ENCODE results near the gene CYB5R3. TPM values are rescaled to one million over a fixed set of nuclear protein-coding genes. Genes with fewer than 3 reads are reported as not detected.

The CYB5R3 gene
- total RNA-seq, 1 donor from 2014 or later: 298 TPM

DNA sequence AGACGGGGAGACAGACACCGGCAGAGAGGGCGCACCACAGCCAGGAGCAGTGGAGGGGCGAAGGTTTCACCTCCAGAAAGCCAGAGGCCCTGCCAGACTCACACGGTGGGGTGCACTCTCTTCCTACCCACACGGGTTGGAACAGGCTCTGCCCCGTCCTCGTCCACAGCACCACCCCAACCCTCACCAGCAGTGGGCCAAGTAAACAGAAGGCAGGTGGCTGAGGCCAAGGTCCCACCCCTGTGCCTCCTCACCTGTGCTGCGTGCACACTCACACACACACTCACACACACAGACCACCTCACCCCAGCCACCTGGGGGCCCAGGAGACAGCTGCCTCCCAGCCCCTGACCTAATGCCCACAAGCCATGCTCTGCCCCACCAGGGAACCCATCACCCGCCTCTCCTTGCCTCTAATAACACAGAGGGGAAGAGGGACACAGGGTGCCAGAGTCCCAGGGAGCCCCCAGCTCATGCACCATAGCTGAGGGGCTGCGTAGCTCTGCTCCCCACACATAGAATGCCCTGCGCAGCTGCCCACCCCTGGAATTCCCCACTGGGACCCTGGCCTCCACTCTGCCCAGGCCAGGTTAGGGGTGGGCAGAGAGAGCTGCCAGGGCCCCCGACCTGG, 3.1 kb downstream of the CYB5R3 start:
- Histone ChIP-seq H3K4me3 (peak overlapping the region; percentile 78), H3K36me3 (no peaks in the 10 kb centered on the region), H3K9me3 (replicated peaks) (no peaks in the 10 kb centered on the region), H3K27me3 (ENCODE audit: low read depth) (no peaks in the 10 kb centered on the region), H3K4me1 (peaks cover 84% of the 10 kb centered on the region), H3K27ac (replicated peaks) (peak overlapping the region; percentile 94)
- TF ChIP-seq, protein P1, sequence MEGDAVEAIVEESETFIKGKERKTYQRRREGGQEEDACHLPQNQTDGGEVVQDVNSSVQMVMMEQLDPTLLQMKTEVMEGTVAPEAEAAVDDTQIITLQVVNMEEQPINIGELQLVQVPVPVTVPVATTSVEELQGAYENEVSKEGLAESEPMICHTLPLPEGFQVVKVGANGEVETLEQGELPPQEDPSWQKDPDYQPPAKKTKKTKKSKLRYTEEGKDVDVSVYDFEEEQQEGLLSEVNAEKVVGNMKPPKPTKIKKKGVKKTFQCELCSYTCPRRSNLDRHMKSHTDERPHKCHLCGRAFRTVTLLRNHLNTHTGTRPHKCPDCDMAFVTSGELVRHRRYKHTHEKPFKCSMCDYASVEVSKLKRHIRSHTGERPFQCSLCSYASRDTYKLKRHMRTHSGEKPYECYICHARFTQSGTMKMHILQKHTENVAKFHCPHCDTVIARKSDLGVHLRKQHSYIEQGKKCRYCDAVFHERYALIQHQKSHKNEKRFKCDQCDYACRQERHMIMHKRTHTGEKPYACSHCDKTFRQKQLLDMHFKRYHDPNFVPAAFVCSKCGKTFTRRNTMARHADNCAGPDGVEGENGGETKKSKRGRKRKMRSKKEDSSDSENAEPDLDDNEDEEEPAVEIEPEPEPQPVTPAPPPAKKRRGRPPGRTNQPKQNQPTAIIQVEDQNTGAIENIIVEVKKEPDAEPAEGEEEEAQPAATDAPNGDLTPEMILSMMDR (IDR thresholded peaks at IDR 0.05; ENCODE audit: borderline replicate concordance): no peak
- no peak for DNase-seq
- intact Hi-C loops (cut with micrococcal nuclease): no loop called here

DNA sequence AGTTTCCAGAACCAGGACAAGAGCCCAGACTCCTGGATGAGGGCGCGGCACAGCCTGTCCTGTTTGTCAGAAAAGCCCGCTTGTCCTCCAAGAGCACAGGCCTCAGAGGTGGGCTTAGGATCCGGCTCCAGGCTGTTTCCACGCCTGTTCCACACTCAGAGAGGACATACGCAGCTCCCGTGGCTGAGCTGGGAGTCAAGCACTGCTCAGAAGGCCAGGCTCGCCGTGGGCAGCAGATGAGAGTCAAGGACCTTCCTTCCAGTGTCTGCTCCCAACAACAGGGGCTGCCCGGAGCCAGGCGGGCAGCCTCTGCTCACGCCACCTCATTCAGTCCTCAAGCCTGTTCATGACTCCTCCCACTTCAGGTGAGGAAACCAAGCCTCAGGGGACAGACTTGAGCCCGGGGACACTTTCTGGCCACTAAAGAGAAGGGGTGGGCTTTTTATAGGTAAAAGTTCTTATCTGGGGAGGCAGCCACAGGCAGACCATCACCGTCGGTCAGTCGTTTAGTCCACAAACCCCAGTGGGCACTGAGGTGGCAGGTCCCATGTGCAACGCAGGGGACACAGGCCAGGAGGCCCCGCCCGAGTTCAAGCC, 3.8 kb downstream of the CYB5R3 start:
- H3K27me3 ChIP-seq (ENCODE audit: low read depth): no peaks in the 10 kb centered on the region
- no peaks in the 10 kb centered on the region for H3K36me3 ChIP-seq
- DNase-seq: peak; percentile 42
- TF ChIP-seq, protein P1 (IDR thresholded peaks at IDR 0.05; ENCODE audit: borderline replicate concordance): no peak
- H3K27ac ChIP-seq (replicated peaks): peak overlapping the region; percentile 94
- intact Hi-C loops (cut with micrococcal nuclease): no loop called here
- peaks cover 90% of the 10 kb centered on the region for H3K4me1 ChIP-seq
- H3K4me3 ChIP-seq: peak overlapping the region; percentile 78
- H3K9me3 ChIP-seq (replicated peaks): no peaks in the 10 kb centered on the region

DNA sequence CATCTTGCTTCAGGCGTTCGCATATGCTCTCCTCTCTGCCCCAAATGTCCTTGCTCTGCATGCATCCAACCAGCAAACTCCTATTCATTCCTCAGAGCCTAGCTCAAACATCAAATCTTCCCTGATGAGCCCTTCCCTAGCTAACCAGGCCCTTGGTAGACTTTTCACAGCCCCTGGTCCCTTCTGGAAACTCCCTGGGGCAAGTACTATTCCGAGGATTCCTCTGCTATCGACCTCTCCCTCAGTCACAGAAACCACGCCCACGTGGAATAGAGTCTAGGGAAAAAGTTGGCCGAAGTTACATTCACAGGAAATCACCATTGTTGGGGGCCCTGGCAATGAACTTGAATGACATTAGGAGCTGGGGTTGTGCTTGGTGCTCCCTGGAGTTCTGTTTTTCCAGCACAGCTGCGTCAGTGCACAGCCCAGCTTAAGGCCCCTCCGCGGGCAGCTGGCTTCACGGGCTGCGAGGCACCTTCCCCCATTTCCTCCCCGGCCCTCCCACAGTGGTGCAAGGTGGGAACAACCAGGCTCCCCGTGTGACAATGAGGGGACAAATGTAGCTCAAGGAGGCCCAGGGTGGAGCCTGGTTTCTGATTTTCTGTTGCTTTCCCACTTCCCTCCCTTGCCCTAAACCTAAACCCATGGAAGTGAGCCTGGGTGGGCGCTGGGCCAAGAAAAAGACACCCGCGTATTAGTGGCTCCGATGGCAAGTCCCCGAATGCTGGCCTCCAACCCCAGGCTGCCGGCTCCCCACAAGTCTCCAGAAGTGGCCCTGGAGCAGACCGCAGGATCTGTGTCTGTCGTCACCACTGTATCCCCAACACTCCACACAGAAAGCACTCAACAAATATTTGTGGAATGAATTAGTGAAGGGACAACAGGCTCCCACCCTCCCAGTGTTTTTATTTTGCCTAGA, 4.5 kb downstream of the CYB5R3 start:
- Histone ChIP-seq H3K4me1 (peaks cover 96% of the 10 kb centered on the region), H3K36me3 (no peaks in the 10 kb centered on the region), H3K27ac (replicated peaks) (peak overlapping the region; percentile 94), H3K4me3 (peak overlapping the region; percentile 78), H3K27me3 (ENCODE audit: low read depth) (no peaks in the 10 kb centered on the region), H3K9me3 (replicated peaks) (no peaks in the 10 kb centered on the region)
- peak; percentile 67 for DNase-seq
- TF ChIP-seq, protein P1 (IDR thresholded peaks at IDR 0.05; ENCODE audit: borderline replicate concordance): no peak
- intact Hi-C loops (cut with micrococcal nuclease): no loop called here

DNA sequence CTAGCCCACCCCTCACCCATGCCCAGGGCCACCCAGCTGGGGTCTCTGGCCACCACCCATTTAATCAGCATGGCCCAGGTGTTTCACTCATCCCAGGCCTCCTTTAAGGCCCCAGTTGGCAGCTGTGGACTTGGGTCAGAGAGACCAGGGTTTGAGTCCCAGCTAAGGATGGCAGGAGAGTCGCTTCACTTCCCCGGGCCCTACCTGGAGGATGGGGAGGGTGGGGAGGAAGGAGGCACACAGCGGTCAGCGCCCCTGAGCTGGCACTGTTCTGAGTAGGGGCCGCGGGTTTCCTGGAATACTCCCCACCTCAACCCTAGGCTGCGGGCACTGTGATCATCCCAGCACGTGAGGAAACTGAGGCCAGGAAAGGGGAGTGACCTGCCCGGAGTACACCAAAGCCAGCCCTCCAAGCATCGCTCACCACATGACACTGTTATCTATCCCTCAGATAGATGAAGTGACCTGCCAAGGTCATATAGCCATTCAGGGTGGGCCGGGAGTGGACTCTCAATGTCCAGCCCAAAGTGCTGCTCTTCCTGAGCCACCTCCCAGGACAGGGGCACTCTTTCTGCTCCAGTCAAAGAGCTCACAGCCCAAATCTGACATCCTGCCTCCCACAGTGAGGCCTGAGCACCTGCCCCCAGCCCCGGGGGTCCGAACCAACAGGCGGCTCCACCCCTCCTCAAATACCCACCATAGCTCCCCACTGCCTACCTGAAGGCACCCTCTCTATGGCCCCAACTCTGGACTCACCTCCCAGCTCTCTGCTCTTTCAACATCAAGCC, 5.4 kb downstream of the CYB5R3 start:
- intact Hi-C loops (cut with micrococcal nuclease): no loop called here
- H3K27me3 ChIP-seq (ENCODE audit: low read depth): no peaks in the 10 kb centered on the region
- no peaks in the 10 kb centered on the region for H3K36me3 ChIP-seq
- H3K4me1 ChIP-seq: peaks cover 100% of the 10 kb centered on the region
- TF ChIP-seq, protein P1 (IDR thresholded peaks at IDR 0.05; ENCODE audit: borderline replicate concordance): no peak
- no peaks in the 10 kb centered on the region for H3K9me3 ChIP-seq (replicated peaks)
- H3K27ac ChIP-seq (replicated peaks): peak overlapping the region; percentile 94
- peak overlapping the region; percentile 78 for H3K4me3 ChIP-seq
- no peak for DNase-seq
